H9 (cell line): ENCODE results near the gene CYS1. TPM values are rescaled to one million over a fixed set of nuclear protein-coding genes. Genes with fewer than 3 reads are reported as not detected.
"Not testable (repeated sequence)": the region's sequence is repeated elsewhere in the genome, so short reads cannot be mapped to it uniquely, and the experiment has no call there.

Experiments
- DNase-seq: peaks from one replicate; pipeline ENCODE4 v3.0.0-alpha.2; 2017
- H2AFZ ChIP-seq: one replicate; pipeline ENCODE4 v1.6.1; 2013; ENCODE audit warnings: mild to moderate bottlenecking, low read length, control low read depth, moderate library complexity
- H2AK5ac ChIP-seq: 2 replicates; pipeline ENCODE4 v1.6.1; 2013; ENCODE audit warnings: low read length, control low read depth, mixed read lengths; ENCODE audit not compliant: insufficient read length
- H2BK120ac ChIP-seq: one replicate; pipeline ENCODE4 v1.6.1; 2013; ENCODE audit warnings: low read depth, mild to moderate bottlenecking, low read length, control low read depth, inconsistent platforms; ENCODE audit not compliant: poor library complexity, severe bottlenecking
- H2BK12ac ChIP-seq: 2 replicates; pipeline ENCODE4 v1.6.1; 2013; ENCODE audit warnings: low read length, control low read depth, mixed read lengths, low read depth; ENCODE audit not compliant: insufficient read length
- H2BK15ac ChIP-seq: 2 replicates; pipeline ENCODE4 v1.6.1; 2013; ENCODE audit warnings: low read depth, low read length, control low read depth
- H2BK20ac ChIP-seq: one replicate; pipeline ENCODE4 v1.6.1; 2013; ENCODE audit warnings: low read depth, mild to moderate bottlenecking, low read length, control low read depth, inconsistent platforms; ENCODE audit not compliant: poor library complexity, severe bottlenecking
- H2BK5ac ChIP-seq: 2 replicates; pipeline ENCODE4 v1.6.1; 2013; ENCODE audit warnings: low read length, control low read depth, mixed read lengths; ENCODE audit not compliant: insufficient read length
- H3K14ac ChIP-seq: 2 replicates; pipeline ENCODE4 v1.6.1; 2013; ENCODE audit warnings: low read length, control low read depth; ENCODE audit not compliant: insufficient read depth
- H3K18ac ChIP-seq: 2 replicates; pipeline ENCODE4 v1.6.1; 2013; ENCODE audit warnings: low read depth, mild to moderate bottlenecking, mixed read lengths, low read length, control low read depth; ENCODE audit not compliant: insufficient read length
- H3K23ac ChIP-seq: 2 replicates; pipeline ENCODE4 v1.6.1; 2013; ENCODE audit warnings: low read length, control low read depth, mixed read lengths, low read depth; ENCODE audit not compliant: insufficient read length
- H3K23me2 ChIP-seq: 2 replicates; pipeline ENCODE4 v1.6.1; 2013; ENCODE audit warnings: low read depth, mild to moderate bottlenecking, mixed read lengths, low read length, control low read depth; ENCODE audit not compliant: insufficient read length, poor library complexity, severe bottlenecking
- H3K27ac ChIP-seq: 2 replicates; pipeline ENCODE4 v1.5.1; 2013; ENCODE audit warnings: low read length, control low read depth, mixed read lengths, low read depth; ENCODE audit not compliant: insufficient read length
- H3K27me3 ChIP-seq: 2 replicates; pipeline ENCODE4 v1.6.1; 2013; ENCODE audit warnings: low read length, control low read depth, inconsistent platforms; ENCODE audit not compliant: insufficient read depth
- H3K4ac ChIP-seq: 2 replicates; pipeline ENCODE4 v1.6.1; 2013; ENCODE audit warnings: low read depth, mild to moderate bottlenecking, control low read depth, inconsistent platforms, low read length, moderate library complexity
- H3K4me1 ChIP-seq: 2 replicates; pipeline ENCODE4 v1.6.1; 2013; ENCODE audit warnings: low read length, control low read depth, inconsistent platforms; ENCODE audit not compliant: insufficient read depth
- H3K4me2 ChIP-seq: 2 replicates; pipeline ENCODE4 v1.6.1; 2013; ENCODE audit warnings: low read length, control low read depth, mixed read lengths; ENCODE audit not compliant: insufficient read length, insufficient read depth
- H3K56ac ChIP-seq: 2 replicates; pipeline ENCODE4 v1.6.1; 2013; ENCODE audit warnings: low read depth, mild to moderate bottlenecking, mixed read lengths, low read length, control low read depth; ENCODE audit not compliant: insufficient read length
- H3K79me1 ChIP-seq: 2 replicates; pipeline ENCODE4 v1.6.1; 2013; ENCODE audit warnings: low read depth, mild to moderate bottlenecking, moderate library complexity, low read length, control low read depth, inconsistent platforms; ENCODE audit not compliant: insufficient read depth, poor library complexity, severe bottlenecking
- H3K79me2 ChIP-seq: 2 replicates; pipeline ENCODE4 v1.6.1; 2013; ENCODE audit warnings: low read length, control low read depth, inconsistent platforms; ENCODE audit not compliant: insufficient read depth
- H3K9ac ChIP-seq: 2 replicates; pipeline ENCODE4 v1.6.1; 2013; ENCODE audit warnings: low read length, control low read depth, mixed read lengths; ENCODE audit not compliant: insufficient read length; ENCODE audit errors: extremely low read depth
- H3K9me3 ChIP-seq: one replicate; pipeline ENCODE4 v1.6.1; 2013; ENCODE audit warnings: low read depth, low read length, inconsistent platforms; ENCODE audit not compliant: control insufficient read depth
- H3T11ph ChIP-seq: one replicate; pipeline ENCODE4 v1.6.1; 2013; ENCODE audit warnings: mild to moderate bottlenecking, low read length, control low read depth, inconsistent platforms
- H4K20me1 ChIP-seq: one replicate; pipeline ENCODE4 v1.6.1; 2013; ENCODE audit not compliant: control insufficient read depth, insufficient read length, insufficient read depth
- H4K5ac ChIP-seq: 2 replicates; pipeline ENCODE4 v1.6.1; 2013; ENCODE audit warnings: low read depth, mild to moderate bottlenecking, mixed read lengths, low read length, control low read depth; ENCODE audit not compliant: insufficient read length
- H4K8ac ChIP-seq: replicated peaks from 2 replicates; pipeline ENCODE4 v1.6.1; 2013; ENCODE audit warnings: low read length, control low read depth, mixed read lengths, low read depth; ENCODE audit not compliant: insufficient read length
- H4K91ac ChIP-seq: 2 replicates; pipeline ENCODE4 v1.6.1; 2013; ENCODE audit warnings: low read depth, mild to moderate bottlenecking, moderate library complexity, mixed read lengths, low read length, control low read depth; ENCODE audit not compliant: insufficient read length
- H3K27ac Mint-ChIP-seq, 3 experiments: 2 replicates in 2 of 3; 3 replicates in 1 of 3; pipeline ENCODE4 v1.8.0; 2020 to 2021; ENCODE audit warnings: mixed read lengths in 3 of 3, mild to moderate bottlenecking in 1 of 3, moderate library complexity in 1 of 3
- H3K27me3 Mint-ChIP-seq: 2 replicates; pipeline ENCODE4 v1.8.0; 2021; ENCODE audit warnings: low read depth, mild to moderate bottlenecking, moderate library complexity, mixed read lengths
- H3K36me3 Mint-ChIP-seq, 3 experiments: 2 replicates in 2 of 3; 3 replicates in 1 of 3; pipeline ENCODE4 v1.8.0; 2020 to 2021; ENCODE audit warnings: low read depth in 3 of 3, mixed read lengths in 3 of 3; ENCODE audit not compliant: insufficient read depth in 1 of 3
- H3K4me1 Mint-ChIP-seq, 2 experiments: 2 replicates each; pipeline ENCODE4 v1.8.0; 2020; ENCODE audit warnings: mixed read lengths in 2 of 2
- H3K4me3 Mint-ChIP-seq, 2 experiments: 2 replicates in 1 of 2; 3 replicates in 1 of 2; pipeline ENCODE4 v1.8.0; 2020 to 2021; ENCODE audit warnings: mild to moderate bottlenecking in 2 of 2, mixed read lengths in 2 of 2, moderate library complexity in 1 of 2
- H3K9me3 Mint-ChIP-seq, 2 experiments: 2 replicates in 1 of 2; 3 replicates in 1 of 2; pipeline ENCODE4 v1.8.0; 2020; ENCODE audit warnings: mild to moderate bottlenecking in 2 of 2, mixed read lengths in 2 of 2, moderate library complexity in 1 of 2
- WGBS: extraction: QIAGEN DNeasy Blood & Tissue Kit; methylation state at CpG from one replicate; pipeline ENCODE4 v1.1.7; 2013; ENCODE audit warnings: missing lambda C conversion rate, low lambda C conversion rate, mixed read lengths; ENCODE audit not compliant: insufficient read length; ENCODE audit errors: extremely low coverage; 5-methylcytosine and 5-hydroxymethylcytosine counted together
- total RNA-seq: library from RNA; stranded (reverse); gene quantifications from 2 replicates; pipeline ENCODE4 v1.2.1, GENCODE V29; 2021
- TF ChIP-seq, protein P1 (sequence below): fragments of 200-600 bp; sonication (generic); conservative IDR thresholded peaks from 3 replicates; pipeline ENCODE4 v1.8.0; 2021; ENCODE audit warnings: antibody characterized with exemption, mild to moderate bottlenecking

The CYS1 gene
- total RNA-seq, 1 experiment from 2014 or later, result 0.35 TPM

DNA sequence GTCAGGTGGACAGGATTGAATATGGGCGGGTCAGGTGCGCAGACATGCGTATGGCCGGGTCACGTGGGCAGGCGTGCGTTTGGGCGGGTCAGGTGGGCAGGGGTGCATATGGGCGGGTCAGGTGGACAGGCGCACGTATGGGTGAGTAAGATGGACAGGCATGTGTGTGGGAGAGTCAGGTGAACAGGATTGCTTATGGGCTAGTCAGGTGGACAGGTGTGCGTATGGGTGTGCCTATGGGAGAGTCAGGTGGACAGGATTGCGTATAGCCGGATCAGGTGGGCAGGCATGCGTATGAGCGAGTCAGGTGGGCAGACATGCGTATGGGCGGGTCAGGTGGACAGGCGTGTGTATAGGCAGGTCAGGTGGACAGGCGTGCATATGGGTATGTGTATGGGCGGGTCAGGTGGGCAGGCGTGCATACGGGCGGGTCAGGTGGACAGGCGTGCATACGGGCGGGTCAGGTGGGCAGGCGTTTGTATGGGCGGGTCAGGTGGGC, 67.2 kb downstream of the CYS1 start:
- no peak overlapping the region for H3K27ac ChIP-seq
- H3K18ac ChIP-seq, result no peak overlapping the region
- H2BK15ac ChIP-seq, result no peak overlapping the region
- no peak overlapping the region for H2BK20ac ChIP-seq
- no peak overlapping the region for H3K4ac ChIP-seq
- no peak overlapping the region for H2AFZ ChIP-seq
- no peak overlapping the region for H3T11ph ChIP-seq
- no peaks in the 10 kb centered on the region for H3K27me3 ChIP-seq
- Mint-ChIP-seq H3K4me3 (no peak overlapping the region), H3K27me3 (peaks cover 3% of the 10 kb centered on the region), H3K9me3 (no peaks in the 10 kb centered on the region), H3K4me1 (peaks cover 0 to 4% of the 10 kb centered on the region in 2 experiments; a peak in 1 of 4 replicates), H3K27ac (no peak overlapping the region), H3K36me3 (no peaks in the 10 kb centered on the region; a peak in 1 of 7 replicates)
- no peak overlapping the region for H2BK5ac ChIP-seq
- H2BK120ac ChIP-seq, result no peak overlapping the region
- no peak overlapping the region for H4K91ac ChIP-seq
- no peak overlapping the region for H4K8ac ChIP-seq
- H3K79me2 ChIP-seq, result no peaks in the 10 kb centered on the region
- no peak for DNase-seq
- H3K79me1 ChIP-seq, result no peaks in the 10 kb centered on the region
- no peaks in the 10 kb centered on the region for H4K20me1 ChIP-seq
- H3K4me1 ChIP-seq, result no peaks in the 10 kb centered on the region
- no CpG with 5 or more reads among the region's 29 CpGs for WGBS
- no peak overlapping the region for H3K14ac ChIP-seq
- no peak overlapping the region for H2AK5ac ChIP-seq
- no peaks in the 10 kb centered on the region for H3K9me3 ChIP-seq
- H3K4me2 ChIP-seq, result no peak overlapping the region
- H3K23ac ChIP-seq, result no peak overlapping the region
- H3K9ac ChIP-seq, result no peak overlapping the region
- TF ChIP-seq, protein P1, sequence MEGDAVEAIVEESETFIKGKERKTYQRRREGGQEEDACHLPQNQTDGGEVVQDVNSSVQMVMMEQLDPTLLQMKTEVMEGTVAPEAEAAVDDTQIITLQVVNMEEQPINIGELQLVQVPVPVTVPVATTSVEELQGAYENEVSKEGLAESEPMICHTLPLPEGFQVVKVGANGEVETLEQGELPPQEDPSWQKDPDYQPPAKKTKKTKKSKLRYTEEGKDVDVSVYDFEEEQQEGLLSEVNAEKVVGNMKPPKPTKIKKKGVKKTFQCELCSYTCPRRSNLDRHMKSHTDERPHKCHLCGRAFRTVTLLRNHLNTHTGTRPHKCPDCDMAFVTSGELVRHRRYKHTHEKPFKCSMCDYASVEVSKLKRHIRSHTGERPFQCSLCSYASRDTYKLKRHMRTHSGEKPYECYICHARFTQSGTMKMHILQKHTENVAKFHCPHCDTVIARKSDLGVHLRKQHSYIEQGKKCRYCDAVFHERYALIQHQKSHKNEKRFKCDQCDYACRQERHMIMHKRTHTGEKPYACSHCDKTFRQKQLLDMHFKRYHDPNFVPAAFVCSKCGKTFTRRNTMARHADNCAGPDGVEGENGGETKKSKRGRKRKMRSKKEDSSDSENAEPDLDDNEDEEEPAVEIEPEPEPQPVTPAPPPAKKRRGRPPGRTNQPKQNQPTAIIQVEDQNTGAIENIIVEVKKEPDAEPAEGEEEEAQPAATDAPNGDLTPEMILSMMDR, result no peak
- H2BK12ac ChIP-seq, result no peak overlapping the region
- no peaks in the 10 kb centered on the region for H3K23me2 ChIP-seq
- H4K5ac ChIP-seq, result no peak overlapping the region
- no peak overlapping the region for H3K56ac ChIP-seq

DNA sequence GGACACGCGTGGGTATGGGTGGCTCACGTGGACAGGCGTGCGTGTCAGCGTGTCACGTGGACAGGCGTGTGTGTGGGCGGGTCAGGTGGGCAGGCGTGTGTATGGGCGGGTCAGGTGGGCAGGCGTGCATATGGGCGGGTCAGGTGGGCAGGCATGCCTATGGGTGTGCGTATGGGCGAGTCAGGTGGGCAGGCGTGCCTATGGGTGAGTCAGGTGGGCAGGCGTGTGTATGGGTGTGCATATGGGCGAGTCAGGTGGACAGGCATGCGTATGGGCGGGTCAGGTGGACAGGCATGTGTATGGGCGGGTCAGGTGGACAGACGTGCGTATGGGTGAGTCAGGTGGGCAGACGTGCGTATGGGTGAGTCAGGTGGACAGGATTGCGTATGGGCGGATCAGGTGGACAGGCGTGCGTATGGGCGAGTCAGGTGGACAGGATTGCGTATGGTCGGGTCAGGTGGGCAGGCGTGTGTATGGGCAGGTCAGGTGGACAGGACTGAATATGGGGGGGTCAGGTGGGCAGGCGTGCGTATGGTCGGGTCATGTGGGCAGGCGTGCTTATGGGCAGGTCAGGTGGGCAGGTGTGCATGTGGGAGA, 67.7 kb downstream of the CYS1 start:
- H3T11ph ChIP-seq, H3K4ac ChIP-seq, H3K56ac ChIP-seq, H3K4me2 ChIP-seq, H3K27me3 ChIP-seq, H2BK5ac ChIP-seq, H3K23me2 ChIP-seq, H3K79me2 ChIP-seq, H4K5ac ChIP-seq, DNase-seq, H3K27me3 Mint-ChIP-seq, H3K4me3 Mint-ChIP-seq, H3K9ac ChIP-seq, H4K91ac ChIP-seq, H3K9me3 ChIP-seq, H3K9me3 Mint-ChIP-seq, H3K36me3 Mint-ChIP-seq, H3K14ac ChIP-seq, H3K79me1 ChIP-seq, H3K27ac Mint-ChIP-seq, H4K20me1 ChIP-seq, H3K4me1 Mint-ChIP-seq, H3K4me1 ChIP-seq, H2AFZ ChIP-seq, H2AK5ac ChIP-seq, H3K18ac ChIP-seq, H2BK12ac ChIP-seq, H3K23ac ChIP-seq, H3K27ac ChIP-seq, H2BK15ac ChIP-seq, H2BK20ac ChIP-seq, H2BK120ac ChIP-seq, H4K8ac ChIP-seq: not testable (repeated sequence)
- no CpG with 5 or more reads among the region's 37 CpGs for WGBS
